Measurements from ENCODE around the gene RPTOR.
"Not testable (repeated sequence)": the region's sequence is repeated elsewhere in the genome, so short reads cannot be mapped to it uniquely, and the experiment has no call there.

RPTOR gene

DNA sequence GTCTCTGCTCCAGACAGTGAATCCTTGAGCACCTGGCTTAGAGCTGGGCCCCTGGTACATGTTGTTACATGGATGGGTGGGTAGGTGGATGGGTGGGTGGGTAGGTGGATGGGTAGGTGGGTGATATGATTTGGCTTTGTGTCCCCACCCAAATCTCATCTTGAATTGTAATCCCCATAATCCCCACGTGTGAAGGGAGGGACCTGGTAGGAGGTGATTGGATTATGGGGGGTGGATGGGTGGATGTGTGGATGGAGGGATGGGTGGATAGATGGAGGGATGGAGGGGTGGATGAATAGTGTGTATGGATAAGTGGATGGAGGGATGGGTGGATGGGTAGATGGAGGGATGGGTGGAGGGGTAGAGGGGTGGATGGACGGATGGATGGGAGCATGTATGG lies 41.6 kb upstream of the RPTOR start:
- Histone ChIP-seq H2AFZ (no peak overlapping the region), H3K27ac (no peak overlapping the region), H3K79me2 (no peaks in the 10 kb centered on the region), H3K4me2 (ENCODE audit: low read length) (no peak overlapping the region), H3K4me3 (ENCODE audit: low read depth, low read length) (no peak overlapping the region), H3K36me3 (ENCODE audit: control insufficient read depth, insufficient read depth, low read length) (no peaks in the 10 kb centered on the region), H3K4me1 (no peaks in the 10 kb centered on the region), H3K9me3 (ENCODE audit: control insufficient read depth, low read length) (no peaks in the 10 kb centered on the region), H3K9ac (no peak overlapping the region), H3K27me3 (ENCODE audit: control insufficient read depth, insufficient read depth, low read length) (no peaks in the 10 kb centered on the region)
- TF ChIP-seq, protein P1, sequence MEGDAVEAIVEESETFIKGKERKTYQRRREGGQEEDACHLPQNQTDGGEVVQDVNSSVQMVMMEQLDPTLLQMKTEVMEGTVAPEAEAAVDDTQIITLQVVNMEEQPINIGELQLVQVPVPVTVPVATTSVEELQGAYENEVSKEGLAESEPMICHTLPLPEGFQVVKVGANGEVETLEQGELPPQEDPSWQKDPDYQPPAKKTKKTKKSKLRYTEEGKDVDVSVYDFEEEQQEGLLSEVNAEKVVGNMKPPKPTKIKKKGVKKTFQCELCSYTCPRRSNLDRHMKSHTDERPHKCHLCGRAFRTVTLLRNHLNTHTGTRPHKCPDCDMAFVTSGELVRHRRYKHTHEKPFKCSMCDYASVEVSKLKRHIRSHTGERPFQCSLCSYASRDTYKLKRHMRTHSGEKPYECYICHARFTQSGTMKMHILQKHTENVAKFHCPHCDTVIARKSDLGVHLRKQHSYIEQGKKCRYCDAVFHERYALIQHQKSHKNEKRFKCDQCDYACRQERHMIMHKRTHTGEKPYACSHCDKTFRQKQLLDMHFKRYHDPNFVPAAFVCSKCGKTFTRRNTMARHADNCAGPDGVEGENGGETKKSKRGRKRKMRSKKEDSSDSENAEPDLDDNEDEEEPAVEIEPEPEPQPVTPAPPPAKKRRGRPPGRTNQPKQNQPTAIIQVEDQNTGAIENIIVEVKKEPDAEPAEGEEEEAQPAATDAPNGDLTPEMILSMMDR (IDR thresholded peaks at IDR 0.05): no peak

DNA sequence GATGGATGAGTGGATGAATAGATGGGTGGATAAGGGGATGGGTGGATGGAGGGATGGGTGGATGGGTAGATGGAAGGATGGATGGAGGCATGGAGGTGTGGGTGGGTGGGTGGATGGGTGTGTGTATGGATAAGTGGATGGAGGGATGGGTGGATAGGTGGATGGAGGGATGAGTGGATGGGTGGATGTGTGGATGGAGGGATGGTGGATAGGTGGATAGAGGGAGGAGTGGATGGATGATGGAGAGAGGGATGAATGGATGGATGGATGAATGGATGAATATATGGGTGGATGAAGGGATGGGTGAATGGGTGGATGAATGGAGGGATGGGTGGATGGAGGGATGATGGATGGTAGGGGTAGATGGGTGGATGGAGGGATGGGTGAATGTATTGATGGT lies 40.7 kb upstream of the RPTOR start:
- Histone ChIP-seq H3K4me1 (no peaks in the 10 kb centered on the region), H2AFZ (no peak overlapping the region), H3K9me3 (ENCODE audit: control insufficient read depth, low read length) (no peaks in the 10 kb centered on the region), H3K9ac (no peak overlapping the region), H3K27ac (no peak overlapping the region), H3K79me2 (no peaks in the 10 kb centered on the region), H3K36me3 (ENCODE audit: control insufficient read depth, insufficient read depth, low read length) (no peaks in the 10 kb centered on the region), H3K4me2 (ENCODE audit: low read length) (no peak overlapping the region), H3K4me3 (ENCODE audit: low read depth, low read length) (no peak overlapping the region), H3K27me3 (ENCODE audit: control insufficient read depth, insufficient read depth, low read length) (no peaks in the 10 kb centered on the region)
- TF ChIP-seq, protein P1 (IDR thresholded peaks at IDR 0.05): no peak

DNA sequence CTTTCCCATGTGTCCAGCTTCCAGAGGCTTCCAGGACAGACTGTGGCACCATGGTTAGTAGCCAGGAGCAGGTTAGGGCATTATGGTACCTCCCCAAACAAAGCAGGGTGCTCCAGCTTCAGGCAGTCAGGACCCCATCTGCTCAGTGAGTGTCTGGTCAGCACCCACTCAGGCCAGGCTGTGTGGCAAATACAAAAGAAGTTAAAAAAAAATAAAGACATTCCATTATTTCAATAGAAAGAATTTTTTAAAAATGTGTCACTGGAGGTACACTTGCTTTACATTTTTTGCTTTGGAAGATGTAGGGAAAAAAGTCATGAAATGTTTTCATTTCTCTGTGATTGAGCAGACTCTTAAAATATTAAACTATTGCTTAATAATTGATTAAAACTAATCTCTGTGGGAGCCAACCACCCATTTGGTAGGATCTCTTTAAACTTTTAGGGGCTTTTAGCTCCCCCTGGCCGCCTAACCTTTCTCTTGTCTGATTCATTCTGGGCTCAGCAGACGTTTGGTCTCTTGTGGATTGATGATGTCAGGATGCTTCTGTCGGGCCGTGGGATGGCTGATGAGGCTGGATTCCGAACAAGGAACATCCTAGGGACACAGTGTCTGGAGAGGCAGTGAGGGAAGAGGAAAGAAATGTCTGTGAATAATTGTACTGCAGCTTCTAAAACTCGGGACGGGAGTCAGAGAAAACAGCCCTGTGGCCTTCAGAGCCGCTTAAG lies 39.8 kb upstream of the RPTOR start:
- H3K4me3 ChIP-seq (ENCODE audit: low read depth, low read length): no peak overlapping the region
- TF ChIP-seq, protein P1 (IDR thresholded peaks at IDR 0.05): no peak

DNA sequence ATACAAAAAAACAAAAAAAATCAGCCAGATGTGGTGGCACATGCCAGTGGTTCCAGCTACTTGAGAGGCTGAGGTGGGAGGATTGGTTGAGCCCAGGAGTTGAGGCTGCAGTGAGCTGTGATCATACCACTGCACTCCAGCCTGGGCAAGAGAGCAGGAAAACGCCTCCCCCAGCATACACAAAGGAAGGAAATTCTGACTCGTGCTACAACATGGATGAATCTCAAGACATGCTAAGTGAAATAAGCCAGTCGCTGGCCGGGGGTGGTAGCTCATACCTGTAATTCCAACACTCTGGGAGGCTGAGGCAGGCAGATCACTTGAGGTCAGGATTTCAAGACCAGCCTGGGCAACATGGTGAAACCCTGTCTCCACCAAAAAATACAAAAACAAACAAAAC lies 37.5 kb upstream of the RPTOR start:
- not testable (repeated sequence) for H3K9ac ChIP-seq; H3K4me2 ChIP-seq (ENCODE audit: low read length); H3K27ac ChIP-seq; H2AFZ ChIP-seq; H3K27me3 ChIP-seq (ENCODE audit: control insufficient read depth, insufficient read depth, low read length); H3K4me3 ChIP-seq (ENCODE audit: low read depth, low read length); H3K79me2 ChIP-seq; H3K9me3 ChIP-seq (ENCODE audit: control insufficient read depth, low read length); H3K4me1 ChIP-seq; H3K36me3 ChIP-seq (ENCODE audit: control insufficient read depth, insufficient read depth, low read length)

More for the DNA sequence above, 39.8 kb upstream of the RPTOR start:
- Histone ChIP-seq H3K9me3 (ENCODE audit: control insufficient read depth, low read length) (no peaks in the 10 kb centered on the region), H3K27me3 (ENCODE audit: control insufficient read depth, insufficient read depth, low read length) (no peaks in the 10 kb centered on the region), H2AFZ (no peak overlapping the region), H3K4me1 (no peaks in the 10 kb centered on the region), H3K27ac (no peak overlapping the region), H3K79me2 (no peaks in the 10 kb centered on the region), H3K36me3 (ENCODE audit: control insufficient read depth, insufficient read depth, low read length) (no peaks in the 10 kb centered on the region), H3K4me2 (ENCODE audit: low read length) (no peak overlapping the region), H3K9ac (no peak overlapping the region)

DNA sequence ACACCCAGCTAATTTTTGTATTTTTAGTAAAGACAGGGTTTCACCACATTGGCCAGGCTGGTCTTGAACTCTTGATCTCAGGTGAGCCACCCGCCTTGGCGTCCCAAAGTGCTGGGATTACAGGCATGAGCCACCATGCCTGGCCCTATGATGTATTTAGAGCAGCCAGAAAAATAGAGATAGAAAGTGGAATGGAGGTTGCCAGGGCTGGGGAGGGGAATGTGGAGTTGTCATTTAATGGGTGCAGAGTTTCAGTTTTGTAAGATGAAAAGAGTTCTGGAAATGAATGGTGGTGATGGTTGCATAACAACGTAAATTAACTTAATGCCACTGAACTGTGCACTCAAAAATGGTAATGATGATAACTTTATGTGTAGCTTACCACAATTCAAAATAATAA lies 36.7 kb upstream of the RPTOR start:
- TF ChIP-seq, protein P1 (IDR thresholded peaks at IDR 0.05): no peak
- no peak overlapping the region for H3K4me2 ChIP-seq (ENCODE audit: low read length)

More for the DNA sequence above, 36.7 kb upstream of the RPTOR start:
- no peak overlapping the region for H2AFZ ChIP-seq
- no peaks in the 10 kb centered on the region for H3K4me1 ChIP-seq
- no peaks in the 10 kb centered on the region for H3K27me3 ChIP-seq (ENCODE audit: control insufficient read depth, insufficient read depth, low read length)
- no peaks in the 10 kb centered on the region for H3K79me2 ChIP-seq
- H3K36me3 ChIP-seq (ENCODE audit: control insufficient read depth, insufficient read depth, low read length): no peaks in the 10 kb centered on the region
- H3K27ac ChIP-seq: no peak overlapping the region
- H3K9me3 ChIP-seq (ENCODE audit: control insufficient read depth, low read length): no peaks in the 10 kb centered on the region
- no peak overlapping the region for H3K9ac ChIP-seq
- no peak overlapping the region for H3K4me3 ChIP-seq (ENCODE audit: low read depth, low read length)

Measured in parathyroid adenoma (tissue), 2 donors.